AG04450 (cell line): Measurements from ENCODE around the gene KLF16. TPM values are rescaled to one million over a fixed set of nuclear protein-coding genes. Genes with fewer than 3 reads are reported as not detected.

Experiments
- CTCF ChIA-PET: fragments of 300-600, 350-600 bp; formaldehyde crosslinking; extraction: SDS; loops from one replicate; lab custom pipeline; 2022; ENCODE audit warnings: antibody characterized with exemption, inconsistent platforms; lab: Charles Lee
- POLR2A ChIA-PET: fragments of 350-600 bp; formaldehyde crosslinking; extraction: SDS; loops from one replicate; lab custom pipeline; 2021; ENCODE audit warnings: antibody characterized with exemption, inconsistent platforms; lab: Yijun Ruan, JAX
- DNase-seq: peaks from one replicate; pipeline ENCODE4 v3.0.0-alpha.2; 2011; ENCODE audit warnings: low read depth, low spot score
- H3K27ac ChIP-seq: one replicate; pipeline ENCODE4 v1.5.1; 2012; ENCODE audit warnings: low read depth, low read length, control low read depth
- H3K27me3 ChIP-seq: one replicate; pipeline ENCODE4 v1.6.0; 2012; ENCODE audit warnings: low read length; ENCODE audit not compliant: control insufficient read depth, insufficient read depth
- H3K4me3 ChIP-seq: 2 replicates; pipeline ENCODE4 v1.5.1; 2011; ENCODE audit warnings: mild to moderate bottlenecking, low read depth, low read length, control low read depth
- H3K9me3 ChIP-seq: 2 replicates; pipeline ENCODE4 v1.5.1; 2012; ENCODE audit warnings: low read length; ENCODE audit not compliant: control insufficient read depth, insufficient read depth
- CTCF ChIP-seq: IDR thresholded peaks from 2 replicates; pipeline ENCODE4 v1.5.1; 2011; ENCODE audit warnings: low read depth, low read length, control low read depth, inconsistent platforms
- polyA plus RNA-seq: library from polyadenylated mRNA; depleted of rRNA; stranded (reverse); fragments of >200 nt; gene quantifications from 2 replicates; pipeline ENCODE4 v1.2.3, GENCODE V29; 2011

The KLF16 gene
- polyA plus RNA-seq, 1 experiment = 3.4 TPM

GRCh38 chr19:1823539-1824251 is 39.7 kb downstream of the KLF16 start:
- Histone ChIP-seq H3K27me3 (no peaks in the 10 kb centered on the region), H3K9me3 (no peaks in the 10 kb centered on the region; the same call in 1 of the 2 replicates), H3K27ac (no peak overlapping the region), H3K4me3 (no peak overlapping the region)
- no peak for DNase-seq
- no peak for TF ChIP-seq CTCF
- CTCF ChIA-PET = interaction anchor here (0.6 to 1.1 kb wide), 3 partner anchors 14 to 278 kb away, joined by 3 to 4 read pairs (median 4); no protein-coding TSS in a partner anchor
- POLR2A ChIA-PET = no interaction called here

GRCh38 chr19:1823020-1823419 is 40.4 kb downstream of the KLF16 start:
- TF ChIP-seq CTCF = no peak
- Histone ChIP-seq H3K9me3 (no peaks in the 10 kb centered on the region; the same call in 1 of the 2 replicates), H3K4me3 (no peak overlapping the region), H3K27me3 (no peaks in the 10 kb centered on the region), H3K27ac (no peak overlapping the region)
- DNase-seq = no peak
- CTCF ChIA-PET = interaction anchor here (0.6 to 1.1 kb wide), 3 partner anchors 15 to 277 kb away, joined by 3 to 4 read pairs (median 3); no protein-coding TSS in a partner anchor
- POLR2A ChIA-PET = no interaction called here

- no peak for TF ChIP-seq CTCF
- ChIA-PET CTCF (interaction anchor here (1.0 to 1.1 kb wide), 2 partner anchors 15 to 150 kb away, joined by 3 read pairs; no protein-coding TSS in a partner anchor), POLR2A (no interaction called here)
- H3K27me3 ChIP-seq = no peaks in the 10 kb centered on the region
- no peak overlapping the region for H3K4me3 ChIP-seq
- DNase-seq = no peak
- no peaks in the 10 kb centered on the region; the same call in 1 of the 2 replicates for H3K9me3 ChIP-seq
- no peak overlapping the region for H3K27ac ChIP-seq
These were observed 41.2 kb downstream of the KLF16 start for GRCh38 chr19:1822210-1822609.

- ChIA-PET CTCF (interaction anchor here (0.9 kb wide), 1 partner anchor 39 kb away, joined by 3 read pairs; no protein-coding TSS in a partner anchor), POLR2A (no interaction called here)
- Histone ChIP-seq H3K27ac (no peak overlapping the region), H3K9me3 (no peaks in the 10 kb centered on the region; the same call in 1 of the 2 replicates), H3K4me3 (no peak overlapping the region), H3K27me3 (no peaks in the 10 kb centered on the region)
- no peak for TF ChIP-seq CTCF
- no peak for DNase-seq
These were observed 43.8 kb downstream of the KLF16 start for GRCh38 chr19:1819341-1820255.
